T-cell (primary cell): ENCODE measurements around the gene COQ9. TPM values are rescaled to one million over a fixed set of nuclear protein-coding genes. Genes with fewer than 3 reads are reported as not detected.

Experiments
- ATAC-seq, 4 experiments: fragments of 200-7000 bp in 3 of 4; fragments of 150-1000 bp in 1 of 4; cut with Tn5 transposase; replicated peaks in 1 of 4; 1 replicate in 3 of 4; 2 replicates in 1 of 4; pipeline ENCODE4 v1.10.0; 2021; ENCODE audit warnings: moderate library complexity in 3 of 4, mild to moderate bottlenecking in 2 of 4, moderate number of reproducible peaks in 1 of 4
- CTCF ChIA-PET, 2 donors: fragments of 300-600 bp; sonication (Branson Sonifier 250); formaldehyde crosslinking; loops; one replicate each; lab custom pipeline; 2022; ENCODE audit warnings: antibody characterized with exemption in 2 of 2; lab: Charles Lee
- POLR2A ChIA-PET, 2 donors: fragments of 300-600 bp; sonication (Branson Sonifier 250); formaldehyde crosslinking; loops; one replicate each; lab custom pipeline; 2022; ENCODE audit warnings: antibody characterized with exemption in 2 of 2; lab: Charles Lee
- DNase-seq, 35 experiments: peaks; one replicate each; pipeline versions ENCODE4 v3.0.0 to v3.0.0-alpha.2; 2013 to 2023
- H3K27ac ChIP-seq: one replicate; pipeline ENCODE4 v1.5.1; 2013; ENCODE audit warnings: low read length
- H3K27me3 ChIP-seq, 2 experiments: replicated peaks in 1 of 2; 1 replicate in 1 of 2; 2 replicates in 1 of 2; pipeline versions ENCODE4 v1.6.1 to v1.7.0; 2013; ENCODE audit warnings: low read length in 1 of 2, mixed read lengths in 1 of 2; ENCODE audit not compliant: control insufficient read depth in 2 of 2, insufficient read depth in 2 of 2; ENCODE audit errors: extremely low read depth in 1 of 2
- H3K36me3 ChIP-seq, 2 donors: 1 replicate in 1 of 2; 2 replicates in 1 of 2; pipeline versions ENCODE4 v1.6.1 to v1.7.0; 2013; ENCODE audit warnings: low read length in 1 of 2; ENCODE audit not compliant: control insufficient read depth in 2 of 2, insufficient read depth in 1 of 2; ENCODE audit errors: extremely low read depth in 1 of 2
- H3K4me1 ChIP-seq, 2 experiments: 1 replicate in 1 of 2; 2 replicates in 1 of 2; pipeline versions ENCODE4 v1.6.1 to v1.7.0; 2013; ENCODE audit warnings: low read length in 2 of 2, mixed read lengths in 1 of 2; ENCODE audit not compliant: insufficient read depth in 2 of 2, control insufficient read depth in 1 of 2; ENCODE audit errors: extremely low read depth in 1 of 2
- H3K4me3 ChIP-seq, 2 donors: 1 replicate in 1 of 2; 2 replicates in 1 of 2; pipeline versions ENCODE4 v1.5.1 to v1.7.0; 2013; ENCODE audit warnings: mild to moderate bottlenecking in 2 of 2, low read length in 1 of 2, moderate library complexity in 1 of 2; ENCODE audit not compliant: control insufficient read depth in 1 of 2; ENCODE audit errors: extremely low read depth in 1 of 2
- H3K9me3 ChIP-seq: 2 replicates; pipeline ENCODE4 v1.7.0; 2013
- H3K27ac Mint-ChIP-seq, 2 donors: one replicate each; pipeline ENCODE4 v1.8.0; 2020 to 2021; ENCODE audit warnings: mild to moderate bottlenecking in 2 of 2, mixed read lengths in 2 of 2
- H3K27me3 Mint-ChIP-seq, 2 donors: one replicate each; pipeline ENCODE4 v1.8.0; 2021 to 2022; ENCODE audit warnings: mixed read lengths in 2 of 2
- H3K36me3 Mint-ChIP-seq: one replicate; pipeline ENCODE4 v1.8.0; 2021; ENCODE audit warnings: mixed read lengths
- H3K4me1 Mint-ChIP-seq, 3 donors: one replicate each; pipeline ENCODE4 v1.8.0; 2020 to 2022; ENCODE audit warnings: mixed read lengths in 3 of 3, mild to moderate bottlenecking in 1 of 3
- H3K4me3 Mint-ChIP-seq, 3 donors: one replicate each; pipeline ENCODE4 v1.8.0; 2020 to 2022; ENCODE audit warnings: mild to moderate bottlenecking in 3 of 3, mixed read lengths in 3 of 3, moderate library complexity in 3 of 3
- H3K9me3 Mint-ChIP-seq, 3 donors: one replicate each; pipeline ENCODE4 v1.8.0; 2020 to 2022; ENCODE audit warnings: mixed read lengths in 3 of 3
- WGBS: methylation state at CpG from one replicate; pipeline ENCODE4 v1.1.5; 2013; ENCODE audit warnings: missing lambda C conversion rate; ENCODE audit not compliant: insufficient coverage; 5-methylcytosine and 5-hydroxymethylcytosine counted together
- total RNA-seq, 35 experiments: library from RNA in 6 of 35; stranded (reverse) in 6 of 35; fragments of 120-200 nt in 1 of 35; gene quantifications; one replicate each; pipeline versions ENCODE4 v1.2.1 to v1.2.4 and lab custom pipeline; 2013 to 2026

The COQ9 gene
- total RNA-seq, 5 donors from 2014 or later (not counting 1 experiment from before 2014, with no cell fraction given): 18.0 to 35.3 (median 34.2) TPM

- ChIA-PET CTCF (interaction anchor here in 1 of 2 donors (0.6 to 0.7 kb wide), 3 partner anchors 16 to 177 kb away, joined by 3 to 13 read pairs (median 3); no protein-coding TSS in a partner anchor), POLR2A (interaction anchor here in 1 of 2 donors (0.9 kb wide), 1 partner anchor 45 kb away, joined by 3 read pairs; no protein-coding TSS in a partner anchor)
- H3K4me3 ChIP-seq: peak overlapping the region in 1 of 2 donors; percentile 2
- Mint-ChIP-seq H3K4me1 (peaks cover 13 to 19% (median 17%) of the 10 kb centered on the region in 3 donors), H3K36me3 (peaks cover 13% of the 10 kb centered on the region), H3K27me3 (no peaks in the 10 kb centered on the region), H3K9me3 (no peaks in the 10 kb centered on the region), H3K4me3 (peak overlapping the region in 1 of 3 donors; percentile 34), H3K27ac (peak overlapping the region in 1 of 2 donors; percentile 72)
- H3K4me1 ChIP-seq: peaks cover 6 to 26% of the 10 kb centered on the region in 2 experiments
- ATAC-seq: peak; percentile 90 to 93 (median 92)
- no peaks in the 10 kb centered on the region for H3K9me3 ChIP-seq
- 3% methylated on average over 9 of the region's 12 CpGs for WGBS
- H3K36me3 ChIP-seq: peaks cover 4 to 20% of the 10 kb centered on the region in 2 donors
- no peaks in the 10 kb centered on the region for H3K27me3 ChIP-seq
- H3K27ac ChIP-seq: peak overlapping the region; percentile 34
- peak; percentile 43 to 79 (median 65) for DNase-seq
Measured at GRCh38 chr16:57475711-57476339, 28.5 kb downstream of the COQ9 start.

DNA sequence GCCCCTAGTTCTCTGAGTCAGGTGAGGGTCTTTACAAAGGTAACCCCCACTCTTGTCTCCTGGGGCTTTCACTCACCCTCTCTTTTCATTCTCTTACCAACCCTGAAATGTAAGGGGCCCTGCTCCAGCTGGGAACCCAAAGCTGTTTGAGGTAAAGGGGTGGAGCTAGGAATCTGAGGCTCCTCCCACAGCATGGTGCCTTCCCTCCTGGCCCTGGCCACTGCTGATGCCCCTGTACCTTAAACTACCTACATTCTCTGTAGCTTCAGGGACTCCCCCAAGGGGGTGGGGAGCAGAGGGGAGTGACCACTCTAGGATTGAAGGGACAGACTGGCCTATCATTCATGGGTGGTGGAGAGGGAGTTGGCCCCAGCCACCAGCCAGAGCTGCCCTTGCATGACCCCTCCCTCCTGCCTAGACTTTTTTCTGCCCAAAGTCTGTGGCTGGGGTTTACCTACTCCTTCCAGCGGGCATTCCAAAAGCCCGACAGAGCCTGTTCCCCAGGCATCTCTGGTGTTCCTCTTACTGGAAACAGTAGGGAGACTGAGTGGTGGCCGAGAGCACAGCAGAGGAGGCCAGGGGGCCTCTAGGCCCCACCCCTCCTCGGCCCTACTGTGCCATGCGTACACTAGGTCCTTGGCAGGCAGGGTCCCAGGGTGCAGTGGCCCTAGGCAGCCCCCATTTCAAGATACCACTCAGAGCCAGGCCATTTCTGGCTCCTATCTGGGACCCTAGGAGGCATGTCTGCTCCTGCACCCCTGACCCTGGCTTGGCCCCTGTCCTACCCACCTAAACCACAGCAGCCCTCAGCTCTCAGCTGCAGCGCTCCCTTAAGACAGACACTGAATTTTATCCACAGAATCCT, 29.5 kb downstream of the COQ9 start:
- no peak overlapping the region for H3K4me3 ChIP-seq
- H3K9me3 ChIP-seq: no peaks in the 10 kb centered on the region
- POLR2A ChIA-PET: interaction anchor here in 1 of 2 donors (0.9 kb wide), 1 partner anchor 46 kb away, joined by 3 read pairs; no protein-coding TSS in a partner anchor
- peaks cover 13 to 19% (median 17%) of the 10 kb centered on the region in 3 donors for H3K4me1 Mint-ChIP-seq
- H3K4me1 ChIP-seq: peaks cover 6 to 26% of the 10 kb centered on the region in 2 experiments
- no peak for ATAC-seq
- H3K27ac ChIP-seq: peak overlapping the region; percentile 34
- H3K4me3 Mint-ChIP-seq: peak overlapping the region in 1 of 3 donors; percentile 34
- peaks cover 4 to 11% of the 10 kb centered on the region in 2 donors for H3K36me3 ChIP-seq
- H3K9me3 Mint-ChIP-seq: no peaks in the 10 kb centered on the region
- peak overlapping the region in 1 of 2 donors; percentile 72 for H3K27ac Mint-ChIP-seq
- DNase-seq: no peak
- H3K27me3 Mint-ChIP-seq: no peaks in the 10 kb centered on the region
- CTCF ChIA-PET: interaction anchor here in 1 of 2 donors (0.6 kb wide), 2 partner anchors 58 to 607 kb away, joined by 3 read pairs; no protein-coding TSS in a partner anchor
- 91% methylated on average over 5 of the region's 6 CpGs for WGBS
- H3K36me3 Mint-ChIP-seq: peaks cover 3% of the 10 kb centered on the region
- no peaks in the 10 kb centered on the region for H3K27me3 ChIP-seq

GRCh38 chr16:57477531-57478202, 30.4 kb downstream of the COQ9 start:
- H3K9me3 ChIP-seq: no peaks in the 10 kb centered on the region
- no peak for ATAC-seq
- no peak for DNase-seq
- no peak overlapping the region for H3K27ac ChIP-seq
- Mint-ChIP-seq H3K27me3 (no peaks in the 10 kb centered on the region), H3K27ac (no peak overlapping the region), H3K9me3 (no peaks in the 10 kb centered on the region), H3K4me3 (no peak overlapping the region), H3K4me1 (peaks cover 12 to 19% (median 13%) of the 10 kb centered on the region in 3 donors), H3K36me3 (no peaks in the 10 kb centered on the region)
- POLR2A ChIA-PET: no interaction called here
- peaks cover 4 to 23% of the 10 kb centered on the region in 2 experiments for H3K4me1 ChIP-seq
- CTCF ChIA-PET: interaction anchor here in 1 of 2 donors (0.6 to 1.0 kb wide), 2 partner anchors 42 to 608 kb away, joined by 3 read pairs; no protein-coding TSS in a partner anchor
- peaks cover 0 to 3% of the 10 kb centered on the region in 2 donors for H3K36me3 ChIP-seq
- no peak overlapping the region for H3K4me3 ChIP-seq
- no peaks in the 10 kb centered on the region for H3K27me3 ChIP-seq
- 100% methylated on average over 2 of the region's 9 CpGs for WGBS

GRCh38 chr16:57478396-57479204, 31.3 kb downstream of the COQ9 start:
- H3K9me3 ChIP-seq: no peaks in the 10 kb centered on the region

GRCh38 chr16:57479205-57479975, 32.1 kb downstream of the COQ9 start:
- peaks cover 13 to 19% (median 13%) of the 10 kb centered on the region in 3 donors for H3K4me1 Mint-ChIP-seq
- Histone ChIP-seq H3K4me1 (peaks cover 4 to 23% of the 10 kb centered on the region in 2 experiments), H3K27me3 (no peaks in the 10 kb centered on the region), H3K36me3 (no peaks in the 10 kb centered on the region), H3K27ac (no peak overlapping the region), H3K4me3 (no peak overlapping the region), H3K9me3 (no peaks in the 10 kb centered on the region)
- DNase-seq: no peak
- H3K36me3 Mint-ChIP-seq: no peaks in the 10 kb centered on the region
- WGBS: 80% methylated on average over 25 of the region's 36 CpGs
- H3K27me3 Mint-ChIP-seq: no peaks in the 10 kb centered on the region
- ChIA-PET CTCF (no interaction called here), POLR2A (interaction anchor here in 1 of 2 donors (0.6 kb wide), 1 partner anchor 48 kb away, joined by 3 read pairs; no protein-coding TSS in a partner anchor)
- H3K27ac Mint-ChIP-seq: peak overlapping the region in 1 of 2 donors; percentile 28
- H3K4me3 Mint-ChIP-seq: no peak overlapping the region
- ATAC-seq: no peak
- no peaks in the 10 kb centered on the region for H3K9me3 Mint-ChIP-seq

More at GRCh38 chr16:57478396-57479204, 31.3 kb downstream of the COQ9 start:
- H3K36me3 ChIP-seq: no peaks in the 10 kb centered on the region
- peaks cover 12 to 19% (median 13%) of the 10 kb centered on the region in 3 donors for H3K4me1 Mint-ChIP-seq
- DNase-seq: no peak
- no peaks in the 10 kb centered on the region for H3K27me3 ChIP-seq
- no peak overlapping the region for H3K27ac Mint-ChIP-seq
- peaks cover 4 to 23% of the 10 kb centered on the region in 2 experiments for H3K4me1 ChIP-seq
- H3K4me3 Mint-ChIP-seq: no peak overlapping the region
- H3K4me3 ChIP-seq: no peak overlapping the region
- no peak for ATAC-seq
- ChIA-PET POLR2A (interaction anchor here in 1 of 2 donors (0.6 kb wide), 1 partner anchor 47 kb away, joined by 3 read pairs; no protein-coding TSS in a partner anchor), CTCF (interaction anchor here in 1 of 2 donors (1.0 kb wide), 1 partner anchor 41 kb away, joined by 3 read pairs; no protein-coding TSS in a partner anchor)
- H3K9me3 Mint-ChIP-seq: no peaks in the 10 kb centered on the region
- H3K27me3 Mint-ChIP-seq: no peaks in the 10 kb centered on the region
- H3K27ac ChIP-seq: no peak overlapping the region
- 71% methylated on average over 9 of the region's 15 CpGs for WGBS
- H3K36me3 Mint-ChIP-seq: no peaks in the 10 kb centered on the region
